Measurements from ENCODE around the gene DTHD1.
A peak's percentile ranks its signal among the peaks of the same experiment; 100 is the strongest.

DTHD1 gene

GRCh38 chr4:36332023-36332781 is 50.8 kb downstream of the DTHD1 start:
- Histone ChIP-seq H3K9me3 (ENCODE audit: insufficient read depth, low read length) (no peaks in the 10 kb centered on the region), H3K4me1 (ENCODE audit: insufficient read depth, insufficient read length) (no peaks in the 10 kb centered on the region), H3K36me3 (ENCODE audit: insufficient read depth, insufficient read length, low read length) (no peaks in the 10 kb centered on the region), H3K4me3 (ENCODE audit: insufficient read length, low read depth) (no peak overlapping the region), H3K9ac (ENCODE audit: insufficient read length, low read depth) (no peak overlapping the region), H3K27me3 (ENCODE audit: insufficient read depth, insufficient read length) (no peaks in the 10 kb centered on the region)
- no peak for TF ChIP-seq SUZ12 (IDR thresholded peaks at IDR 0.05; ENCODE audit: extremely low read depth, insufficient read depth, insufficient read length)
- DNase-seq (ENCODE audit: low read depth, low spot score): peak; percentile 22

- H3K36me3 ChIP-seq (ENCODE audit: insufficient read depth, insufficient read length, low read length): no peaks in the 10 kb centered on the region
- no peaks in the 10 kb centered on the region for H3K27me3 ChIP-seq (ENCODE audit: insufficient read depth, insufficient read length)
- no peak overlapping the region for H3K9ac ChIP-seq (ENCODE audit: insufficient read length, low read depth)
- TF ChIP-seq SUZ12 (IDR thresholded peaks at IDR 0.05; ENCODE audit: extremely low read depth, insufficient read depth, insufficient read length) (no peak), ZNF274 (IDR thresholded peaks at IDR 0.05; ENCODE audit: low read depth, low read length) (no peak), YY1 (IDR thresholded peaks at IDR 0.05; ENCODE audit: insufficient read depth, insufficient read length) (no peak)
- no peak for DNase-seq (ENCODE audit: low read depth, low spot score)
- H3K9me3 ChIP-seq (ENCODE audit: insufficient read depth, low read length): no peaks in the 10 kb centered on the region
- no peaks in the 10 kb centered on the region for H3K4me1 ChIP-seq (ENCODE audit: insufficient read depth, insufficient read length)
- no peak overlapping the region for H3K4me3 ChIP-seq (ENCODE audit: insufficient read length, low read depth)
Observed at GRCh38 chr4:36332782-36333131, 51.3 kb downstream of the DTHD1 start.

- TF ChIP-seq YY1 (IDR thresholded peaks at IDR 0.05; ENCODE audit: insufficient read depth, insufficient read length): no peak
- TF ChIP-seq ZNF274 (IDR thresholded peaks at IDR 0.05; ENCODE audit: low read depth, low read length): no peak
- Histone ChIP-seq H3K27me3 (ENCODE audit: insufficient read depth, insufficient read length) (no peaks in the 10 kb centered on the region), H3K9me3 (ENCODE audit: insufficient read depth, low read length) (no peaks in the 10 kb centered on the region), H3K9ac (ENCODE audit: insufficient read length, low read depth) (no peak overlapping the region), H3K4me1 (ENCODE audit: insufficient read depth, insufficient read length) (no peaks in the 10 kb centered on the region), H3K36me3 (ENCODE audit: insufficient read depth, insufficient read length, low read length) (no peaks in the 10 kb centered on the region), H3K4me3 (ENCODE audit: insufficient read length, low read depth) (no peak overlapping the region)
- no peak for DNase-seq (ENCODE audit: low read depth, low spot score)
Observed at GRCh38 chr4:36333303-36333877, 52.0 kb downstream of the DTHD1 start.

- no peak for DNase-seq (ENCODE audit: low read depth, low spot score)
- no peaks in the 10 kb centered on the region for H3K4me1 ChIP-seq (ENCODE audit: insufficient read depth, insufficient read length)
- no peaks in the 10 kb centered on the region for H3K36me3 ChIP-seq (ENCODE audit: insufficient read depth, insufficient read length, low read length)
- H3K27me3 ChIP-seq (ENCODE audit: insufficient read depth, insufficient read length): no peaks in the 10 kb centered on the region
- no peak overlapping the region for H3K9ac ChIP-seq (ENCODE audit: insufficient read length, low read depth)
- no peak for TF ChIP-seq YY1 (IDR thresholded peaks at IDR 0.05; ENCODE audit: insufficient read depth, insufficient read length)
- TF ChIP-seq ZNF274 (IDR thresholded peaks at IDR 0.05; ENCODE audit: low read depth, low read length): no peak
- no peak for TF ChIP-seq SUZ12 (IDR thresholded peaks at IDR 0.05; ENCODE audit: extremely low read depth, insufficient read depth, insufficient read length)
- no peak overlapping the region for H3K4me3 ChIP-seq (ENCODE audit: insufficient read length, low read depth)
- no peaks in the 10 kb centered on the region for H3K9me3 ChIP-seq (ENCODE audit: insufficient read depth, low read length)
Observed at GRCh38 chr4:36337665-36338185, 56.3 kb downstream of the DTHD1 start.

GRCh38 chr4:36338973-36339372 is 57.6 kb downstream of the DTHD1 start:
- Histone ChIP-seq H3K9me3 (ENCODE audit: insufficient read depth, low read length) (no peaks in the 10 kb centered on the region), H3K36me3 (ENCODE audit: insufficient read depth, insufficient read length, low read length) (no peaks in the 10 kb centered on the region), H3K9ac (ENCODE audit: insufficient read length, low read depth) (no peak overlapping the region), H3K27me3 (ENCODE audit: insufficient read depth, insufficient read length) (no peaks in the 10 kb centered on the region), H3K4me1 (ENCODE audit: insufficient read depth, insufficient read length) (no peaks in the 10 kb centered on the region), H3K4me3 (ENCODE audit: insufficient read length, low read depth) (no peak overlapping the region)
- TF ChIP-seq SUZ12 (IDR thresholded peaks at IDR 0.05; ENCODE audit: extremely low read depth, insufficient read depth, insufficient read length) (no peak), ZNF274 (IDR thresholded peaks at IDR 0.05; ENCODE audit: low read depth, low read length) (no peak), YY1 (IDR thresholded peaks at IDR 0.05; ENCODE audit: insufficient read depth, insufficient read length) (no peak)
- no peak for DNase-seq (ENCODE audit: low read depth, low spot score)

GRCh38 chr4:36341936-36342335 is 60.5 kb downstream of the DTHD1 start:
- Histone ChIP-seq H3K4me3 (ENCODE audit: insufficient read length, low read depth) (no peak overlapping the region), H3K9me3 (ENCODE audit: insufficient read depth, low read length) (no peaks in the 10 kb centered on the region), H3K4me1 (ENCODE audit: insufficient read depth, insufficient read length) (no peaks in the 10 kb centered on the region), H3K27me3 (ENCODE audit: insufficient read depth, insufficient read length) (no peaks in the 10 kb centered on the region), H3K9ac (ENCODE audit: insufficient read length, low read depth) (no peak overlapping the region), H3K36me3 (ENCODE audit: insufficient read depth, insufficient read length, low read length) (no peaks in the 10 kb centered on the region)
- no peak for DNase-seq (ENCODE audit: low read depth, low spot score)
- TF ChIP-seq YY1 (IDR thresholded peaks at IDR 0.05; ENCODE audit: insufficient read depth, insufficient read length) (no peak), SUZ12 (IDR thresholded peaks at IDR 0.05; ENCODE audit: extremely low read depth, insufficient read depth, insufficient read length) (no peak), ZNF274 (IDR thresholded peaks at IDR 0.05; ENCODE audit: low read depth, low read length) (no peak)

GRCh38 chr4:36343501-36344175 is 62.2 kb downstream of the DTHD1 start:
- no peaks in the 10 kb centered on the region for H3K4me1 ChIP-seq (ENCODE audit: insufficient read depth, insufficient read length)
- TF ChIP-seq ZNF274 (IDR thresholded peaks at IDR 0.05; ENCODE audit: low read depth, low read length) (no peak), YY1 (IDR thresholded peaks at IDR 0.05; ENCODE audit: insufficient read depth, insufficient read length) (no peak), SUZ12 (IDR thresholded peaks at IDR 0.05; ENCODE audit: extremely low read depth, insufficient read depth, insufficient read length) (no peak)
- H3K9ac ChIP-seq (ENCODE audit: insufficient read length, low read depth): no peak overlapping the region
- no peaks in the 10 kb centered on the region for H3K9me3 ChIP-seq (ENCODE audit: insufficient read depth, low read length)
- H3K27me3 ChIP-seq (ENCODE audit: insufficient read depth, insufficient read length): no peaks in the 10 kb centered on the region
- DNase-seq (ENCODE audit: low read depth, low spot score): no peak
- no peak overlapping the region for H3K4me3 ChIP-seq (ENCODE audit: insufficient read length, low read depth)
- no peaks in the 10 kb centered on the region for H3K36me3 ChIP-seq (ENCODE audit: insufficient read depth, insufficient read length, low read length)

Measured in NT2/D1 (cell line).